GM19463 (cell line): ENCODE measurements around the gene GSG1L.

Source experiments
- ATAC-seq: cut with Tn5 transposase; IDR thresholded peaks from one replicate; pipeline ENCODE4 v1.9.1; 2021; ENCODE audit warnings: mild to moderate bottlenecking, moderate library complexity; ENCODE audit not compliant: unreplicated experiment

GSG1L gene

DNA sequence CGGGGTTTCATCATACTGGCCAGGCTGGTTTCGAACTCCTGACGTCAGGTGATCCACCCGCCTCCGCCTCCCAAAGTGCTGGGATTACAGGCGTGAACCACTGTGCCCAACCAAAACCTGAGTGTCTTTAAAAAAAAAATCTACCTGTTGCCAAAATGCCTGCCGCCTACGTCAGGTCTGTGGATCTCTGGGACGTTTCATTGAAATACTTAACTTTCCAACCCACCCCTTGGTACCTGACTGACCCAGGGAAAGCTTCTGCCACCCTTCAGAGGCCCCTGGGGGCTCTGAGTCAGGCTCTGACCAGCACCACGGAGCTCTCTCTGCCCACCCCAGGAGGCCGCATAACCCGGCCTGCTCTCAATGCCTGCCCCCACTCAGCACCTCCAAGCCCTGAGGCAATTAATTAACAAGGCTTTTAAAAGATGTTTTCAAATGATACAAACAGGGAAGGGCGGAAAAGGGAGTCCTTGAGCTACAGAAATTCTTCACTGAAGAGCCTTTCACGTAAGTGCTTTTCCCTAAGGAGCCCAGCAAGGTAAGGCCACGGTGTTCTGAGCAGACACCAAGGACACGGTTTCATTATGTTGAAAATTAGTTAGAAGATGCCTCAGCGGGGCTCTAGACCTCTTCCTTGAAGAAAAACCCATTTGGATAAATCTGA is 29.3 kb upstream of the GSG1L start:
- no peak for ATAC-seq

DNA sequence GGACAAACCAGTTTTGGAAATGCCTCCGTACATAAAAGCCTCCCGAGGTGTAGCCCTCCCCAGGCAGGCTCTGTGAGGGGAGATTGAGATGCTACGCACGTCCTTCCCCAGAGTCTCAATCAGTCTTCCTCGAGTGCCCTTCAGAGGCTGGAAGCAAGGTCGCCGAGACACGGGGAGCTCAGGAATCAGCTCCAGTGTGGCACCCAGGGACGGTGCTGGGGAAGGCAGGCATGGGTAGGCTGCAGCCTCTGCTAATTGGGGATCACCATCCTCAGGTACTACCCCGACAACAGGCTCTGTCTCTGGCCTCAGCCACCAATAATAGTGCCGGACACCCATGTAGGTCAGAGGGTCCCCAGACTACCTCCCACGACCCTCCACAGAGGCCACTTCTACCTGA is 28.1 kb upstream of the GSG1L start:
- no peak for ATAC-seq

DNA sequence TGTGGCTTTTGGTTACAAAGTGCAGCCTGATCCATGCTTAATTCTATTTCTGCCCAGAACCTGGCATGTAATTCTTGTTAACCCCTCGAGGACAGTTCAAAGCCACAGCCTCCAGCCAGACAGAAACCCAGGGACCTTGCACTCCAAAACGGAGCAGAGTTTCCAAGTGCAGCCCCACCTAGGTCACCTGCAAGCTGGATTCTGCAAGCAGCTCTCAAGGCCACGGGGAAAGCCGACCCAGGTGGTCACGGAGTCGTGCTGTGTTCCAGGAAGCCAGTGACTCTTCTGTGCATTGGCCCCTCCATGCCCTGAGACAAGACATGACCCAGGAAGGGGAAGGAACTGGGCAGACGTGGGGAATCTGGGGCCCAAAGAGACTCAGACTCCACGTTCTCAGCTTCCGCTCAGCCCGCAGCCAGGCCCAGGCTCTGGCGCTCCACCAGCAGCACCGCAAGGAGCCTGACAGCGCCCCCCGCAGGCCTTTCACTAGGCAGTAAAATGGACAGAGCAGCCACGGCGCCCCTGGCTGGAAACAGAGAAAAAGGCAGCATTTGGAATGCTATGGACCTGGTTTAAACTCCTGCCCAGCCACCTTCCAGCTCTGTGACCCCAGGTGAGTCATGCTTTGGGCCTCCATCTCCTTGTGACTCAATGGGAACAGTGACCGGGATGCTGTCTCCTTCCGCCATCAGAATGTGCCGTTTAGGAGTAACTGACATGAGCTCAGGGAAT is 27.3 kb upstream of the GSG1L start:
- no peak for ATAC-seq

DNA sequence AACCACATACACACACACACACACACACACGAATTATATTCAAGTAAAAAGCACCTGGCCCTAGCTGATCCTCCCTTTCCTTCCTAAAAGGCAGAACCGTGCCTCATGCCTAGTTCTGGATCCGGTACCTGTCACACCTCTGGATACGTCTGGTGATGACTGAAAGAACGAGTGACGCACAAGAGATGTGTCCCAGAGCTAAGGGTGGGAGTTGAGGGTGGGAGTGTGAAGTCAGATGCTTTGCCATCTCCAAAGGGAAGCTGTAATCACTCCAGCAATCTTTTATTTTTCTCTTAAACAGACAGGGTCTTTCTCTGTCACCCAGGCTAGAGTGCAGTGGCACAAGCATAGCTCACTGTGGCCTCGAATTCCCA is 26.5 kb upstream of the GSG1L start:
- no peak for ATAC-seq

DNA sequence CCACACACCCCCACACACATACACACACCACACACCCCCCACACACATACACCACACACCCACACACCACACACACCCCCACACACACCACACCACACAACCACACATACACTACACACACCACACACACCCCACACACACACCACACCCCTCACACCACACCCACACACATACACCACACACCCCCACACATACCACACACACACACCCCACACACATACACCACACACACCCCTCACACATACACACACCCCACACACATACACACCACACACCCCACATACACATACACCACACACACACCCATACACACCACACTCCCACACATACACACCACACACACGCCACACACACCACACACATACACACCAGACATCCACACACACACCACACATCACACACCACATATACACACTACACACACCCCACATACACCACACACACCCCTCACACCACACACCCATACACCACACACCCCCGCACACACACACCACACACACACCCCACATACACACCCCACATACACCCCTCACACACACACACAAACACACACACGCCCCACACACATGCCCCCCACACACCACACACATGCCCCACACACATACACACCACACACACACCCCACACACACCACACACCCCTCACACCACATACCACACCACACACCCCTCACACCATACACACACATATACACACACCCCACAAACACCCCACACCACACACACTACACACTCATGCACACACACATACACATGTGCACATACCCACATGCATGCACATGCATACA is 25.9 kb upstream of the GSG1L start:
- no peak for ATAC-seq

DNA sequence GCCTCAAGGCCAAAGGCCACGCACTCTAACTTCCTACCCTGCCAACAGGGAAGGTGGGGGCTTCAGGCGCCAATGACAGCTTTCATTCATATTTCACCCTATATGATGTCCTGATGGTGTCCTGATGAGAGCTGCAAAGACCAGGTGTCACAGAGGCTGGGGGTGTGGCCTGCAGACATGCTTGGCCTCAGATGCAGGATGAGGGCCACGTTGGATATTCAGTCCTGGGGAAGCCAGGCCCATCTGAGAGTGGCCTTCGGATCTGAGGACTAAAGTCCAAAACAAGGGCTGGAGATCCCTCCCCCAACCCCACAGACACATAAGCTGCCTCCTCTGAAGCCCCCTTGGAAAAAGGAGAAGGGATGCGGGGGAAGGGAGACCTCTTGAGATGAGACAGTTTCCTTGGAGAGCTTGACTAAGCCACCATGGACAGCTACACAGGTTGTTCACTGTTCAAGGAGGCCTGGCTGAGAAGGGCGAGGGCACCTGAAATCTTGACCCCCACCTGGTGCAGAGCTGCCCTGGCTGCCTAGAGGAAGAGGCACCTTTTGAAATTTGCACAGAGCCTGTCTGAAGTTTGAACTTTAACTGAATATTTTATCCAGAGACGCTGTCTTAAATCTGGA is 24.3 kb upstream of the GSG1L start:
- ATAC-seq: no peak

DNA sequence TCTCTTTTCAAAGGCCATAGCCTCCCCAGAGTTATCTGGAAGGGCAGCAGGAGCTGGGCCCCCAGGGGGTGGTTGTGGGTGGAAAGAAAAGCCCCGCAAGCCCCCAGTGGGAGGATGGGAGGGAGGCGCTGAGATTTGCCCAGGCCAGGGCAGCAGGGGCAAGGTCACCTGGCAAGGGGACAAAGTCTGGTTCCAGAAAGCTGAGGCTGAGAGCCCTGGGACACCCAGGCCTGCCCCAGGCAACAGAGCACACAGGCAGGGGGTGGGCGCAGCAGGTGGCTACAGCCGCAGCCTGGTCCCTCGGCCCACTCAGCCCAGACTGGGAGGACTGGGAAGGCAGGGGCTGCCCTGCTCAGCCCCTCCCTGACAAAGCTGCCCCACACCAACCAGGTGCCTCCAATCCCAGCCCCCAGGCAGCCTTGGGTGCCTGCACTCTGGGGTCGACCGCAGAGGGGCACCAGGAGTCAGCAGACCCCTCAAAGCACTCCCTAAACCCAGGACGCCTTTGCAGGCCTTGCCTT is 23.7 kb upstream of the GSG1L start:
- ATAC-seq: no peak

DNA sequence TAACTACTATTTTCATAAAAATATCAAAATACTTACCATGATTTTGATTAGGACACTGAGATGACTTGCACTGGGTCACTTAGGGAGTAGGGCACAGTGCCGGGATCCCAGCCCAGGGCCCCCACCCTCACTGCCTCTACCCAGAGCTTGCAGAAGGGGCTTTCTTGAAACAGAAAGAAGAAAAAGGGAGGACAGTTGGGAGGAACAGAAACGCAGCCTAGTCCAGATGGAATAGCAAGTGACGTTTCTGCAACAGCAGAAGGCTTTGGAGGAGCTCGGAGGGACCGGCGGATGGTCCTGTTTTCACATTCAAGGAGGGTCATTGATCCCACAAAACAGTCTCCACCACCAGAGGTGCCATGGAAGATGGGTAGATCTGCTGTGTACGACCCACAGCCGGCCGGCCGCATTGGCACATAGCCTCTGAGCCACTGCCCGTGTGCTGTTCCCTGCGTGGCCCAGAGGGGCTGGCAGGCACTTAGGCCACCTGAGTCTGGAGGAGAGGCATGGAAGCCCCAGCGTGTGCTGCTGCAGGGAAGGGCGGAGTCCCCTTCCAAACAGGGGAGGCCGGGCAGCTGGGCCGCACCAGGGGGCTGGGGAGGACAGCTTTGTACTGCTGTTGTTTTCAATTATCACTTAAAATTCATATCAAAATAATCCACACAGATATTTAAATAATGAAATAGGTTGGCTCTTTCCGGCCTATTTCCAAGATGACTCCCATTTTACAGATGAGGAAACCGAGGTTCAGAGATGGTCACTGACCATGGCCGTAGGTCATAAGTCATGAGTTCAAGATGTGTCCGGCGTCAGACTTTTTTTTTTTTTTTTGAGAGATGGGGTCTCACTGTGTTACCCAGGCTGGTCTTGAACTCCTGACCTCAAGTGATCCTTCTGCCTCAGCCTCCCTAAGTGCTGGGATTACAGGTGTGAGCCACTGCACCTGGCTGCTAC is 22.9 kb upstream of the GSG1L start:
- ATAC-seq: no peak

DNA sequence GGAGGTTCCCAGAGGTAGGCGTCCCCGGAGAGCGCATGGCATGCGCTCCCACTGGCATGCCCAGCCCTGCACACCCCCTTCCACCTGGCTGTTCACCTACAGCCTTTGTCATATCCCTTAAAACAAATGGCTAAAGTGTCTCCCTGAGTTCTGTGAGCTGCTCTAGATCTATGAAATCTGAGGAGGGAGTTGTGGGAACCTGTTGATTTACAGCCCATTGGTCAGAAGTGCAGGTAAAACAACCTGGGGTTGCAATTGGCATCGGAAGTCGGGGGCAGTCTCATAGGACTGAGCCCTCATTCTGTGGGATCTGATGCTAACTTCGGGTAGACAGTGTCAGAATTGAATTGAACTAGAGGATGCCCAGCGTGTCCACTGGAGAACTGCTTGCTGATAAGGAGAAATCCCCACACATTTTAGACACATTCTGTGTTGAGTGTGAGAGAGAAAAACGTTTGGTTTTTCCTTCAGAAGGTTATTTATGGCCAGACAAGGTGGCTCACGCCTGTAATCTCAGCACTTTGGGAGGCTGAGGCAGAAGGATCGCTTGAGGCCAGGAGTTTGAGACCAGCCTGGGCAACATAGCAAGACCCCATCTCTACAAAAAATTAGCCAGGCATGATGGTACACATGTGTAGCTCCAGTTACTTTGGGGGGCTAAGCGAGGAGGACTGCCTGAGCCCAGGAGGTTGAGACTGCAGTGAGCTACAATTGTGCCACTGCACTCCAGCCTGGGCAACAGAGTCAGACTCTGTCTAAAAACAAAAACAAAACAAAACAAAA is 22.1 kb upstream of the GSG1L start:
- ATAC-seq: no peak

DNA sequence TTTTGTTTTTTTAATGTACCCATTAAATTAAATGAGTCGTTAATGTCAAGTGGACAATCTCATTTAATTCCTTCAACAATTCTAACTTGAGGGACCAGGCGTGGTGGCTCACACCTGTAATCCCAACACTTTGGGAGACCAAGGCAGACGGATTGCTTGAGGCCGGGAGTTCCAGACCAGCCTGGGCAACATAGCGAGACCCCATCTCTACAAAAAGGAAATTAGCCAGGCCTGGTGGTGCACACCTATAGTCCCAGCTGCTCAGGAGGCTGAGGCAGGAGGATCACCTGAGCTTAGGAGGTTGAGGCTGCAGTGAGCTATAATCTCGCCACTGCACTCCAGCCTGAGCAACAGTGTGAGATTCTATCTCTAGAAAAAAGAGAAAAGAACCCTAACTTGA is 20.7 kb upstream of the GSG1L start:
- no peak for ATAC-seq

DNA sequence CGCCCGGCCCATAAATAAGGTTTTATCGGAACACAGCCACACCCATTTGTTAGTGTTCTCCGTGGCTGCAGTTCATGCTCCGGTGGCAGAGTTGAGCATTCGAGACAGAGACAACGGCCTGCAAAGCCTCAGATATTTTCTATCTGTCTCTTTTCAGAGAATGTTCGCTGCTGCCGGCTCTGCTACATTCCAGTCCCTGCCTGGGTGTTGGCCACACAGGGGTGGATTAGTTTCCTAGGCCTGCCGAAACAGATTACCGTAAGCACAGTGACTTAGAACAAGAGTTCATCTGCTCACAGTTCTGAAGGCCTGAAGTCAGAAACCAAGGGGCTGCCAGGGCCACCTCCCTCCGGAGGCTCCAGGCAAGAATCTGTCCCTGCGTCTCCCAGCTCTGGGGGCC is 19.1 kb upstream of the GSG1L start:
- ATAC-seq: no peak

DNA sequence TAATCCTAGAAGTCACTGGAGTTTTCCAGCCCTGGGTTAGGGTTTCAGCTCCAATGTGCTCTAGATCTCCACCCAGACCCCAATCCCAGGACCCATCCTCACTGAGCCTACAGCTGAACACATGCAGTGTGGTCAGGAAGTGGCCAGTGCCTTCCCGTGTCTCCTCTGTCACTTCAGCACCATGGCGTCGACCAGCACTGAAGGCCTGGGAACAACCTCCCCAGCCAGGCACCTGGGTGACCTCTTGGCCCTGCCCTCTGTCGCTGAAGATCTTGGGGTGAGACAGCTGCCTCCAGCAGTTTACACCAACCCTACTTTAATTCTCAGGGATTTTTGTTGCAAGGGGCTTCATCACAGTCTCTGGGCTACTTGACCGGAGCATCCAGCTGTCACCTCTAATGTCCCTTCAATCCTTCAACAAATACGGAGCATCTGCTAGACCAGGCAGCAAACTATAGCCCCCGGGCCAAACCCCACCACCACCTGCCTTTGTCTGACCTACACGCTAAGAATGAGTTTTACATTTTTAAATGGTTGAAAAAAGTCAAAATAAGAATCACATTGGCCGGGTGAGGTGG is 18.0 kb upstream of the GSG1L start:
- ATAC-seq: no peak

DNA sequence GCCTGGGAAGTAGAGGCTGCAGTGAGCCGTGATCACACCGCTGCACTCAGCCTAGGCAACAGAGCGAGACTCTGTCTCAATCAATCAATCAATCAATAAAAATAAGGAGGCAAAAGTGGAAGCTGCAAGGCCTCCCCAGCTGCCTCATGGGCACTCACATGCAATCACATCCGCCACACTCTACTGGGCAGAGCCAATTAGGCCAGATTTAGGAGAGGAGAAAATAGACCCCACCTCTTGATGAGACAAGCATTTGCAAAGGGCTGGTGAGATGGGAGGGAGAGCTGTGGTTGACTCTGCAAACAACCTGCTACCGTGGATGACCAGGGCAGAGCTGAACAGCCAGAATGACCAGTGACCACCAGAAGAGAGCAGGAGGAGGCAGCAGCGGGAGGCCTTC is 14.7 kb upstream of the GSG1L start:
- no peak for ATAC-seq

DNA sequence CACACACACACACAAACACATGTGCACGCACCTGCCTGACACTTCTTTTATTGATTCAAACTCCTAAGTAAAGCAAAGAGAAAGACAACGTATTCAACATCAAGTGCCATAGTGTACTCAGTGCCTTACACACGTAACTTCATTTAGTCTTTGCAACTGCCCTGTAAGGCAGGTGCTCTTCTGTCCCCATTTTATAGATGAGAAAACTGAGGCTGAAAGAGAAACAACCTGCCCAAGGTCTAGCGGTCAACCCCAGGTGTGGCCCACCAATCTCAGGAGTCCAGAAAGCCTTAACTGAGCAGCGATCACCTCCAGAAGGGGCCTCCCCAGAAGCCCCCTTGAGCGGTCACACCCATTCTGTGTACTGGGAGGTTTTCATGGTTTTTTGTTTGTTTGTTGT is 10.3 kb upstream of the GSG1L start:
- no peak for ATAC-seq

DNA sequence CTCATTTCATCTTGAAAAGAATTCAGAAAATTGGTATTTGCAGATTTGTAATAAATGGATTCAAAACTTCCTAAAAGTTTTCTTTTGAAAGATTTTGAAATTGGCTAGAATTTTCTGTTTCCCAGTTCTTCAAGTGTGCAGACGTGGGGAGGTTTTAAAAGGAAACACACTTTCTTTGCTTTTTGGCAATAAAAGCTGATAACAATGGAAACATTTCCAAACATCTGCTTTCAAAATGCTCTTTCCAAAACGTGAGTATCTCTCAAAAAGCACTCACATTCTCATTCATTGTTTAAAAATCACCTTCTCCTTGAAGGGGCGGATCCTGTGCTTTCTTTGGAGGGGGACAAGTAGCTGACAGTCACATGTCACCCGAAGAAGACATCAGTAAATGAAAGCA is 8.6 kb upstream of the GSG1L start:
- no peak for ATAC-seq

DNA sequence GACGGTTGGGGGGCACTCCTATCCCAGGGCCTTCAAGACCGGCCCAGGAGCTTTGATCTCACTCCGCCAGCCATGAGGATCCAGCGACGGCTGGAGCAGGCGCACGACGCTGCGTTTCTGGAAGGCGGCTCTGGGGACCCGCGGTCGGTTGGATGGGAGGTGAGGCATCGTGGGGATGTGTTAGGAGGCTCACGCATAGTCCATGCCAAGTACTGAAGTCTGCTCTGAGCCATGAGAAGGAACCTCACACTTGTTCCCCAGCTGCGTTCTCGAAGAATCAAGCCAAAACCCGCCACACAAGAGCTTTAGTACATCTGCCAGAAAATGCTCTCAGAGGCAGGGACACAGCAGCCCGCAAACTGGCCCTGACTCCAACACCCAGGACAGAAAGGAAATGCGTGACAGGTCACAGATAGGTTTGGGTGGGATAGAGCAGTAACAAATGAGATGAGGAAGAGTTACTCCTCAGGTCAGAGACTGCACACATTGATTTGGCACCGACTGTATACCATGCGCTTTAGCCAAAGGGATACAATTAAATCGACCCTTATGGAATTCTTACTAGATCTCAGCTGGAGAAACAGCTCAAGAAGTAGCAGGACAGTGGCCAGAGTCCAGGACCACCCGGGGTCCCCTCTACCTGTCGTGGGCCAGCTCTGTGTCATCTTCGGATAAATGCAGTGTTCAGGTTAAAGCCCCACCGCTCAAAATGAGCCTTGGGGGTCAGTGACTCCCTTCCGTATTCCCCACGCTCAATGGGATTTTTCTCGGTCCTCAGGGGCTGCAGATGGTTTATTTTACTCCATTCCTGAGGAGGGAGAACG is 6.7 kb upstream of the GSG1L start:
- ATAC-seq: no peak

DNA sequence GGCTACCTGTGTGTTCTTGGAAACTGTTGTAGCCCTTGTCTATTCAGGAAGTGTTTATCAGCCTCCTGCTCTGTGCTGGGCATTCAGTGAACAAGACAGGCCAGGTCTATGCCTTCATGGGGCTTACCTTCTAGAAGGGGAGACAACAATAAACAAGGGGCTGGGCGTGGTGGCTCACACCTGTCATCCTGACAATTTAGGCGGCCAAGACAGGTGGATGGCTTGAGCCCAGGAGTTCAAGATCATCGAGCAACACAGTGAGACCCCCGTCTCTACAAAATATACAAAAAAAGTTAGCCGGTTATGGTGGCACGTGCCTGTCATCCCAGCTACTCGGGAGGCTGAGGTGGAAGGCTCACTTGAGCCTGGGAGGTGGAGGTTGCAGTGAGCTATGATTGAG is 5.5 kb upstream of the GSG1L start:
- ATAC-seq: no peak

DNA sequence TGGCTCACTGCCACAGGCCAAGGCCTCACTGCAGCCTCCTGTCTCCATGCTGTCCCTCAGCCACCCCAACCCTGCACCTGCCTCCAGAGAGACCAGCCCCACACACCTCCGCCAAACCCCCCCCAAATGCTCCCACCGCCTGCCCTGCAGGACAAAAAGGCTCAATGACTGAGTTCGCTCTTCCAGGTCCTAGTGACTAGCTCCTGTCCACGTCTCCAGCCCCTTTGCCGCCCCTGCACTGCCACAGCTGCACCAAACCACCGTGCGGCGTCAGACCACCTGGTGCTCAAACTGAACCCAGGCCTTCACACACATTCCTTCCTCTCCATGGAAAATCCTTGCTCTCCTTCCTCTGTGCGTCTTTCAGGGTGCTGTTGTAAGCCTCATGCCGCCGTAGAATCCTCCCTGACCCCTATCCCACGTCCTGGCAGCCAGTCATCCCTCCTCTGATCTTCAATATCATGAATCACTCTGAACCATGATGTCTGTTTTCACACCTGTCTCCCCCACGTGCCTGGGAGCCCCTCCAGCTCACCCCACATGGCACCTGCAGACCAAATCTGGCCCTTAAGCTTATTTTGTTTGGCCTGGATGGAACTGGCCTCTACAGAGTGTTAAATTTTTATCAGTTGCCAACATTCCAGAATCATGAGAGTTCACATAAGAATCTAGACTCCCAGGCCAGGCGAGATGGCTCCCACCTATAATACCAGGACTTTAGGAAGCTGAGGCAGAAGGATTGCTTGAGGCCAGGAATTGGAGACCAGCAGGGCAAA is 4.3 kb upstream of the GSG1L start:
- ATAC-seq: no peak
